ENCODE measurements around the gene ENDOD1.

Gene ENDOD1

DNA sequence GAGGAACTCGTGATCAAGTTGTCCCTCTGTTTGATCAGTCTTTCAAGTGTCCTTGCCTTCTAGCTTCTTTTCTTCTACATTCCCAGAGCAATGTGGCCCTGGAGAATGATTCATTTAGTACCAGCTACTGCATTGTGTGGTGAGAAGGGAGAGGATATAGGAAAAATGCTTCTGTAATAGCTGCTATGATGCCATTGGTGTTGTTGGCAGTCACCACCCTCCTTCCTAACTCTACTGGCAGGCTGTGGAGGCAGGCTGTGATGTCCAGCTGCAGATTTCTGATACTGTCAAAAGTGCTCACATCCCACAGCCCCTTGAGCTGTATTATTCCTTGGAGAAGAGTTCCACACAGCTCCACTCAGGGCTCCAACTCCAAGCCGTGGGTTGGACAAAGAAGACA lies 52.8 kb downstream of the ENDOD1 start:
- DNase-seq, result no peak

DNA sequence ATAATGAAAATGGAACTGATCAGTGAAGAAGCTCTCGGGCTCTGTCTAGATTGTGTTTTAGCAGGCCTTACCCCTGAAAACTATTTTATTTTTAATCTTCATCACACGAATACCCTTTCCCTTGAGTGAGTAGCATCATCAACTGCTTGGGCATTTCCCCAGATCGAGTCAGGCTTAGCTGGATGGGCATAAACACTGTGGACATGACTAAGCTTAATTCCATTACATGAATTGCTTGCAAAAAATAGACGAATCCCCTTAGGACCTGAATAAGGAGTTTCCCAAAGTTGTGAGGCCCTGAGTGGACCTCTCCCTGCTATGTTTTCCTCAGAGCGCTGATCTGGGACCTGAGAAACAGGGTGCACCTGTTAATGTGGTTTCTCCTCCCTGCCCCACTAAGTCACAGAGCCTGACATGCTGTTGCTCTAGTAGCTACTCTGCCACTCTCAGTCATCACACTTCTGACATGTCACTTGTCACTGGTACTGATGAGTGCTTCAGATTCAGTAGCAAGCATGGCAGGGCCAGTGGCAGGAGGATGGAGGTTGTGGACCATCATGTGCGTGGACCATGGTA lies 53.5 kb downstream of the ENDOD1 start:
- no peak for DNase-seq

DNA sequence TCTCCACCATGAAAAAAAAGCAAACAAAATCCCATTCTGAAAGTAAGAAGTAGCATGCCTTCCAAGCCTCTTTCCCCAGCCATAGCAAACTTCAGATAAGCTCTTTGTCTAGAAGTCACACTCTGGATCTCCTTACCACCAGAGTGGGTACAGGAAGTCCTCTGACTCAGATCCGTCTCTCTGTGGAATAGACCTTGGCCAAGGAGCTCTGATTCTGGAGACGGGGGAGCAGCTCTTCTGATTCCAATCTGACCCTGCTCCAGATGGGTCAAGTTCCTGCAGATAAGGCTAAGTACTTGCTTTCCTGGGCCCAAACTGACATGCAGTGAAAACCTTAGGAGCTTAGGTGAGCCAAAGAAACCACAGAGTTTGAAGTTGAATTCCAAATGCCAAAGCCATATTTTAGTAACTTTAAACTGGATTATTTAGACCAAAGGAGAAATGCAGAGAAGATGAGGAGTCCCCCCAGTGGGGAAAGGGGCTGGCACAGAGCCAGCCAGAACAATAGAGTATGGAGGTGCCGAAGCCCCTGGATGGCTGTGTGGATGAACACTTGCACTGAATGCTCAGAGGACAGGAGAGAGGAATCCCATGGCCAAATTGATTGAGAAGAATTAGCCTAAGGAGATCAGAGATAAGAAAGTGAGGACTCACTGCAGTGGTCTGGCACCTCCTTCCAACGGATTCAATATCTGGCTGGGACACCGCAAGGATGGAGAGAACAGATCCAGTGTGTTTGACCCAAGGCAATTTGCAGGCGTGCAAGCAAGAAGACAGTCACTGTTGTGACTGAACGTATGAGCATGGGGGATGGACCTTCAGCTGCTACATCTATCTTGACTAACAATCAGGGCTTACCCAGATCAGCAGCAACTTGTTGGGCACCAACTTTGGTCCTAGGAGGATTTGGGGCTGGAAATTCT lies 54.9 kb downstream of the ENDOD1 start:
- DNase-seq, result no peak

DNA sequence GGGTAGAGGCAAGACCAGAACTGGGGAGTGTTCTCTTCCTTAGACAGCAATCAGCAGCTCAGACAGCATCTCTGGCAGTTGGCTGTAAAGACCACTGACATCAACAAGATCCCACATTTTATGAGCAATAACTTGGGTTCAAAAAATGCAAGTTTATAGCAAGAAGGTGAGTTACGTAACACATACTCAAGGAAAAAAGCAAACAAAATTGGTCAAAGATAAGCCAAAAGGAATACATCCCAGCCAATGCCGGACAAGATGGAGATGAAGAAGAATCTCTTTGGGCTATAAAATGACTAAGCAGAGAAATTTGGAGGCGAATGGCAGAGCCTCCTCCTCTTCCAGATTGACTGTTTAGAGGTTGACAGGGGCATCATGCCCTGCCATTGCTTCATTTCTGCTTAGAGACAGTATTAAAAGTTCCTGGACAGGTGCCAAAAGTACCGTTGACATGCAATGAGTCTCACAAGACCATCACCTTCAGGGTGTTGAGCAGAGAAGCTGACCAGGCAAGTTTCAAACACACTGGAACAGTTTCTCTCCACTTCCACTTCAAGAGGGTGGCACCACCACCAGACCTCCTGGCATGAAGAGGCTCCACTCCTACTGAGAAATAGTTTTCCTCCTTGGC lies 55.9 kb downstream of the ENDOD1 start:
- no peak for DNase-seq

DNA sequence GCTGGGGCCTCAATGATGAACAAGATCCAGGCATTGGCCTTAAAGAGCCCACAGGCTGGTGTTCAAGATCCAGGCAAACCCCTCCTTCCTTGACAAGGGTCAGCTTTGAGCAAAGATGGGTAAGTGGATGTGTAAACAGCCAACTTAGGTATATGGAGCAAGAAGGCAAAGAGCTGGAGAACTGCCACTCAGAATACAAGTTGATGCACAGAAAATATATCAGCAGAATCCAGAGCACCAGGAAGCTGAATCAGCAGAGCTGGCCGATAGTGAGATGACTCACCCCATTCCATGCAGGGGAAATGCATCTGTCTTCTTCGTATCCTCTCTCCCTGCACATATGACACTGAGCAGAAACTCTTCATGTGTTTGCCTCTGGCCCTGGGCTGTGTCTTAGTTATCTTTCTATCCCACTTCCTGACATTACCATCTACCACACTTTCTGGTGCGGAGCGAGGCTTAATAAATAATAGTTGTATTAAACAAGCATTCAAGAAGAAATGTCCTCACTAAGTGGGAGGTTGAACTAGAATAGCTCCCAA lies 57.8 kb downstream of the ENDOD1 start:
- DNase-seq, result peak in 8 of 51 donors; percentile 10 to 47 (median 34)

DNA sequence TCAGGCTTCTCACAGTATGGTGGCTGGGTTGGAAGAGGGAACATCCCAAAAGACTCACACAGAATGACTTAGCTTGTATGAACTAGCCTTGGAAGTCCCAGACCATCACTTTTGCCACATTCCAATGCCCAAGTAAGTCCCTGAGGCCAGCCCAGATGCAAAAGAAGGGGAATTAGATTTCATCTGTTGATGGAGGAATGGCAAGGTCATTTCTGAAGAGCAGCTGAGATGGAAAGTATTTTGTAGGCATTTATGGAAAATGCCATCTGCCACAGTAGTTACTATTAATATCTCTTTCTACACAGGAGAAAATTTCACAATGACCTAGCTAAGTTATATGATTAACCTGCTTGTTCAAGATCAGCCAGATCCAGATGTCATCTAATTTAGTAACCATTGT lies 58.8 kb downstream of the ENDOD1 start:
- no peak for DNase-seq

DNA sequence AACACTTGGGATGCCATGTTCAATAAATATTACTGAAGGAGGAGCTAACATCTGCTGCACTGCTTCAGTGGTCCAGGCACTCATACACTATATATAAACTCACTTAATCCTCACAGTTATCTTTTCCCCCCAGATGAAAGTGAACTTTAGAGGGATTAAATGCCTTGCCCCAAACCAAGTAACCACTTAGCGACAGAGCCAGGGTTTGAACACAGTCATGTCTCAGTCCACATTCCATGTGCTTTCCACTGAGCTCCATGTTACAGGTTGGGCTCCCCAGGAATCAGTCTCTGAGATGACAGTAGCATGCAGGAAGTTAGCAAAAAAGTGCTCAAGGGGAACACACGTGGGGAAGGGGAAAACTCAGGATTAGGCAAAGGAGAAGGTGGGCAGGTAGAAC lies 59.3 kb downstream of the ENDOD1 start:
- no peak for DNase-seq

DNA sequence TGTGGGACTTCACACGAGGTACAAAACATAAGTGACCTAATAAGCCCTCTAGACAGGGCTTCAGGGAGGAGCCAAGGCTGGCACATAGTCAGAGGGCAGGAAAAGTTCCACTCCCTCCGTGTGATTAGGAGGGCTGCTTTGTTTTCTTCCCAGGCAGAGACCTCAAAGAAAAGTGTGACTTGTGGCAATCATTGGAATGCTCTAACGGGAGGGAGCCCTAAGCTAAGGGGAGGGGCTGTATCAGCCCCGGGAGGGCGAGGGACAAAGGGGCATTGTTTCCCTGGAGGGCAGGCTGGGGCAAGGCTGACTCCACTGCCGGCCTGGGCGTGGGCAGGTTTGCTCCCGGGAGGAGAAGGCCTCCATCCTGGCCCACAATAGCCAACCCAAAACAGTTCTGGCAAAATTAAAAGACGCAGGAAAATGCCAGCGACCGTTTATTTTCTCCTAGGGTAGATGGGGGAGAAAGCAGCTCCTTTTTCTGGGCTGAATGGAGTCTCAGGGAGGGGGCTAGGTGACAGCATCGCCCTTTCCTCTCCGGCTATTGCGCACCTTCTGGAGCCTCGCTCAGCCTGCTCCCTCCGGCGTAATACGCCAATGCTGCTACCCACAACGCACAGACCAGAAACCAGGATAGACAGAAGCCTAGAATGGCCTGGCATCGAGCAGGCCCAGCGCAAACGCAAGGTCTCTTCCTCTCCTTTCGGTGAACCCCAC lies 60.2 kb downstream of the ENDOD1 start:
- peak in 40 of 51 donors; percentile 19 to 86 (median 54) for DNase-seq

DNA sequence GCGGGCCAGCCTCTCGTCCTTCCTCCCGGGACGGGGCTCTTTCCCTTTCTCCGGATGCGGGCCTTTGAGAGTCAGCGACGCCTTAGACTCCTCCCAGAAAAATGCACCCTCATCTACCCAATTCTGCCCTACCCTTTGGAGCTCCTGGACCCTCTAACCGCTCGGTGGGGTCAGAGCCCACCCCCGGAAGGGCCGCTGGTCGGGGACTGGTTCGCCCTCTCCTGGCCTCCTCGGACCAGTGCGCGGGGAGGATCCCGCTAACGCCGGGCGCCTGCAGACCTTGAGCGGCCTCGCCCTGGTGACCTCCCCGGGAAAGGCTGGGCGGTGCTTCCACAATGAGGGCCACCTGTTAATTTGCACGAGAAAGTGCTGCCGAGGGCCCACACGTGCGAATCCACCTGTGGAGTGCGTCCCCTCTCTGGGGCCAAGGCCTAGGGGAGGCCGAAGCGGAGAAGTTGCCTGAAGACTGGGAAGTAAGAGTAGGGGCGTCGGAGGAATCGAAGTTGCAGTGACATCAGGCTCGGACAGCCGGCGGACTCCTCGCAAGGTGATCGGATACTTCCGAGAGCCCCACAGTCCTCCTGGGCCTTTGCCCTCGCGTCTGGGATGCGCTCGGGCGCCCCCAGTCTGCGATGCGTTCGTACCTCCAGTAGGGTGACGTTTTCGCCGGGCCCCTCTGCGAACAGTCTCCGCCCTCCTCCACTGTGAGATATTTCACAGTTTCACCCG lies 61.5 kb downstream of the ENDOD1 start:
- DNase-seq, result peak; percentile 53 to 93 (median 84)

DNA sequence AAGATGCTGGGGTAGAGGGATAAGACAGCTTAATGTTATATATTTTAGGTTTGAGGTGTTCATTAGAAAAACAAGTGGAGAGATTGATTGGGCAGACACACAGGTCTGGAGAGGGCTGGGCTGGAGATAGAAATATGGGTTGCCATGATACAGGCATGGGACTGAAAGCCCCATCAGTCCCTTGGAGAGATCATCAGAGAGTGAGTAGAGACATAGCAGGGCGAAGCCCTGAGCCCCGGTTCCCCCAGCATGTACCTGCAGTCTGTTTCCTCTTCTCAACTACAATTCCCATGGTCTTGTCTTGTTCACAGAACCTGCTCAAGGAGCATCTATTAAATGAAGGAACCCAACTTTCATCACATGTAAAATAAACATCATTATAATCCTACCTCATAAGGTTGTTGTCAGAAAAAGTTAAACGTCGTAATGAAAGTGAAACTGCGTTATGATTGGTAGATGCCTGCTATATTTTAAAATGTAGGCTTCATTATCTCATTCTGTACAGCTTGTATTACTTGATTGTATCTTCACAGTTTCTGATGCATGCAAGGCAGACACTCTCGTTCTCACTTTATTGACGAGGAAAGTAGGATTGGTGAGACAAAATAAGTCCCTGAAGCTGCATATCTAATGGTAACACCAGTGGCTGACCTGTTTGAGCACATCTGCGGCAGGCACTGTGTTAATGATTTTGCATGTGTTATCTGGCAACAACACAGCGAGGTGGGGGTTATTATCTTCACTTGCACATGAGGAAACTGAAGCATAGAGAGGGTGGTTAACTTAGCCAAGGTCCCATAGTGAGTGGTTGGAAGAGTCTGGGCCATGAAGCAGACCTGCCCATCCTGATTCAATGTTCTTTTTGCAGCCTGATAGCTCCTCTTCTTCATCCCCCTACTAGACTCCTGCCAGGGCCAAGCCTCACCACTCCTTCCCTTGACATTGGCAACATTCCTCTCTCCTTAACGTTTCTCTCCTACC lies 63.5 kb downstream of the ENDOD1 start:
- DNase-seq, result no peak

DNA sequence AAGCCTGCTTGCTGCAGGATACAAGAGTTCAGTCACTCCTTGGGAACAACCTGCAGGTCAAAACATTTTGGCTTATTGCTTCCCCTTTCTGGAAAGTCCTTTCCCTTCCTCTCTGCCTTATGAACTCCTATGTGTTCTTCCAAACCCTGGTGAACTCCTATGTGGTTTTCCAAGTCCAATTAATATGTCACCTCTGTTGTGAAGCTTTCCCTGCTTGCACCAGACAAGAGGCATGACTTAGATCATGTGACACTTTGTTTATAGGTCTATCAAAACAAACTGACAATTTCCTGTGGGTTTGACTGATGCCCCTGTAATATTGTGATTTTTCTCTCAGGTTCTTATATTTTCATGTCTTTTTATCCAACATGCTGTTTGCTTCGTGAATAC lies 64.2 kb downstream of the ENDOD1 start:
- DNase-seq, result no peak

DNA sequence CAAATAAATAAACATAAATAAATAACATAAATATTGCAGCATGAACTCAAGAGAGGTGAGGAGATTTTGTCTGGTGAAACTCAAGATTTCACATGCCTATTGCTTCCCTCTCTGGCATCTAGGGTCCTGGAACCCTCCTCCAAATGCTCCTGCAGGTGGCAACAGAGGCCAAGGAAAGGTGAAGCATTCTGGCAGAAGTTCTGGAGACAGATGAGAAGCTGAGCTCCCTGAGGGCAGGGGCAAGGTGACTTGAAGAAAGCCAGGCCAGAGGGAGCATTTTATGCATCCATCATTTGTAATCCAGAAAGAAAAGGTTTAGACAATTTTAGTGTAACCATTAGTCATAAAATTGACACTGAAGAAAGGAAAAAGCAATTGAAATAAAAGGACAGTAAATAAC lies 64.9 kb downstream of the ENDOD1 start:
- peak in 17 of 51 donors; percentile 7 to 29 (median 12) for DNase-seq

DNA sequence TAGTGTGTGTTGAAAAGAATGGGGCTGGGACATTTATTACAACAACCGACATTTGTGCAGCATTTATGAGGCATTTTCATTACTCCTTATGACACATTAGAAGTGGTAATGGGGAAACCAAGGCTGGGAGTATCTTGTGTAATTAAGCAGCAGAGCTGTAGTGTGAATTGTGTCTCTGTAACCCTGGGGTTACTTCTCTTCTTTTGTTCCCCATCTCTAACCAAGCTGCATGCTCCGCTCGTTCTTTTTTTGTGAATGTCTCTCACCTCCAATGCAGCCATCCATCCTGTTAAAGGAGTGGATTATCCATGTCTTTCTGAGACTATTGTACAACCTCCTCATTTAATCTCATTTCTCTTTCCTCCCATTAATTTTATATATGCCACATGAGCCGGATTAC lies 65.7 kb downstream of the ENDOD1 start:
- DNase-seq, result no peak

DNA sequence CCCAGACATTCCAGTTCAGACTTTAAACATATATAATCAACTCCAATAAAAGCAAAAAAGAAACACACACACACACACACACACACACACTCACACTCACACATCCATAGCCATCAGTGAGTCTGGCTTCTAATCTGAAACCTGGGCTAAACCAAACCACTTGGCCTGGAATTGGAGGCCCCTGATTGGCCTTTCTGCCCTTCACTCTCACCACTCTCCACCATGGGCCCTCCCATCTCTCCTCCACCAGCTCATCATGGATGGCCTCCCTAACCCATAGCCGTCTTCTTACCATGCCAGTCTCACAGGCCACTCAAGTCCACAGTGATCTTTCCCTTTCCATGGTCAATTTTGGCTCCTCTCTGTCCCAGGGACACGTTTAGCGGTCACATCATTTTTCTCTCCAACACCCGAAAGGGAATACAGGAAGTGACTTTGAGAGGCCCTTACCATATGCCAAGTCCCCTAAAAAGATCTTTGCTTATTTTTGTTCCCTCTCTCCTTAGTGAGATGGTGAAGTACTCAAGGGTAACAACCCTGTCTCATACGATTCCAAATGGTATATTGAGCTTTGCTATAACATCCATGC lies 66.6 kb downstream of the ENDOD1 start:
- no peak for DNase-seq

DNA sequence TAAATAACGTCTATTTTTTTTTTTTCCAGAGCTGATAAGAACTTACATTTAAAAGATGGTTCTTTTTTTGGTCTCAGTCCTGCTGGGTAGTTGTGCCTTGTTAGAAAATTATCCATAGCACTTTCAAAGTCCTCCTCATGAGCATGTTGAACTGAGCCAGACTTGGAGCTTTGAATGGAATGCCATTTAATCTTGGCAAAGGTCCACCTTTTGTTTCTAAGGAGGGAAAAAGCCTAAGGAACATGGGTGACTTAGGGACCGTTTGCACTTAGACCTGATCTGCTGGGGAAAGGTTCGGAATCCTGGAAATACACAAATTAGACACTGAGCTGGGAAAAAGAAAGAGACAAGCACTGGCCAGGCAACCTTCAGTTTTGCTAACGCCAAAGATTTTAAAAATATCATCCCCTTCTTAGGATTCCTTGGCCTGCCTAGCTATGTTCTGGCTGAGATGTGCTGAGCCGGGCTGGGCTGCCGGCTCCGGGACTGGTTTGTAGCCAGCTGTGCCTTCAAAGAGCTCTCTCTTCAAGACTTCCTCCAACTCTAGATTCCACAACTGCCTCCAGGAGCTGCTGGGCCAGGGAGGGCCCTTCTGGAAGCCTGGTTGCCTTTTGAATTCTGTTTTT lies 67.4 kb downstream of the ENDOD1 start:
- peak in 15 of 51 donors; percentile 3 to 39 (median 15) for DNase-seq

DNA sequence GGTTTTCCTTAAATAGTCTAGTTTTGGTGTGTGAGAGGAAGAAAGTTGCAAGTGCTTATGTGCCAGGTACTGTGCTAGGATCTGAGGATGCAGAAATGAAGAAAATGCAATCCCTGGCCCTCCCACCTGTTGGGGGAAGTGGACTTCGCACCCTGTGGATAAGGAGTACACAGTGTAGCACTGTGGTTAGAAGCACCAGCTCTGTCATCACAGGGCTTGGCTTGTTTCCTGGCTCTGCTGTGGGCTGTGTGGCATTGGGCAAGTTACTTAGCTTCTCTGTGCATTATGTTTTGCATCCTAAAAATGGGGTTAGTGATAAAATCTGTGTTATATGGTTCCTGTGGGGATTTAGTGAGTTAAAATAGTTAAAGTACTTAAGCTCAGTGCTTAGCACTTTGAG lies 68.2 kb downstream of the ENDOD1 start:
- DNase-seq, result no peak

DNA sequence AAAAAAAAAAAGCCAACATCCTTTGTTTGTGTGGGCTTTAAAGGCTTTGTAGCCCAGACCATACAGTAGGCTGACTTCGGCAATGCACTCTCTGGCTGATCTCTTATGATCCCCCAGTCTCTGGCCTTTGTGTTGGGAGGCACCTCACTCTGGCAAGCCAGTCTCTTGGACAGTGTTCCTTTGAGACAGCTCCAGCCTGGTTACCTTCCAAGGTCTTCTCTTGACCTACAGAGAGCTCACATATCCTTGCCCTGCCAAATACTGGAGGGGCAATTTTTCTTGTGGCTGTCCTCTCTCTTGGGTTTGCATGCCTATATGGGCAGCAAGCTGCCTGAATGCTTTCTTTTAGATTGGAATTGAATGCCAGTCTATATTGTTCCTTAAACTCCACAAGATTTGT lies 71.6 kb downstream of the ENDOD1 start:
- no peak for DNase-seq

DNA sequence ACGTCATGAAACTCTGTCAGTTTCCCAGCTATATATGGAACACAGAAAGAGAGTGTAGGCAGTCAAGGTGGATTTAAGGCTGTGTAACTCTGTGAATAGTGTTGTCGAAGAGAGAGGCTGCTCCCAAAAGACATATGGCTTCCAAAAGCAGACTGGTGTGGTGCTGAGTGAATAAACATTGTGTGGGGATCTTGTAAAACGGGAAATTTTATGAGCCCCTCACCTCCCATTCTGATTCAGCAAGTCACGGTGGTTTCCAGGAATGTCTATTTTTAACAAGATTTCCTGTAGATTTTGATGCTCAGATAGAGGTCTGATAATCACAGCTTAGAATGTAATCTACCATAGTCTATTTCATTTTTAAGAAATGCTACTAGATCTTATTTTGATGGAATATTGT lies 73.5 kb downstream of the ENDOD1 start:
- no peak for DNase-seq

DNA sequence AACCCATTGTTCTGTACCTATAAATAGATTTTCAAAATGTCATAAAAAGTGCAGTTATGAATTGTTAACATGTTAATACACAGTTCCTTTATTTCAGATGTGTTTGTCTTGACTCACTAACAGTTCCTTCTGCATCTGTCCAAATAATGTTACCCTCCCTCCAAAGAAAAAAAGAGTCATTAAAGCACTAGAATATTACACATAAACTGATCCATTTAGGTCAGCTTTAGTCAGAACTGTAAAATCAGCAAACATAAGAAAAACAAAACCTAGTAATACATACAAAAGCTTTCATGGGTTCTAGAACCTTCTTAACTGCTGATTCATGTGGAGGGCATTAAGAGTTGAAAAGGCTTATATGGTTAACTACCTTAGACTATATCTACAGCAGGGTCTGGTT lies 76.0 kb downstream of the ENDOD1 start:
- no peak for DNase-seq

Data from hypothalamus (tissue), 51 donors.